HG02678 (cell line): ENCODE data around the gene METTL9.

ENCODE experiments used
- ATAC-seq: cut with Tn5 transposase; IDR thresholded peaks from one replicate; pipeline ENCODE4 v1.9.1; 2021; ENCODE audit warnings: mild to moderate bottlenecking, moderate library complexity; ENCODE audit not compliant: unreplicated experiment

METTL9 gene

GRCh38 chr16:21703156-21703555 lies 103.8 kb downstream of the METTL9 start:
- ATAC-seq, result no peak

GRCh38 chr16:21703589-21704174 lies 104.3 kb downstream of the METTL9 start:
- no peak for ATAC-seq

GRCh38 chr16:21704266-21704665 lies 104.9 kb downstream of the METTL9 start:
- no peak for ATAC-seq

GRCh38 chr16:21704733-21705132 lies 105.4 kb downstream of the METTL9 start:
- ATAC-seq, result no peak
